ENCODE measurements around the gene C1QTNF2. TPM values are rescaled to one million over a fixed set of nuclear protein-coding genes. Genes with fewer than 3 reads are reported as not detected.

The C1QTNF2 gene
- total and polyA plus RNA-seq, 10 of the 15 experiments (the other 5 are each of a cell fraction or from before 2014, with no cell fraction given), result not detected

DNA sequence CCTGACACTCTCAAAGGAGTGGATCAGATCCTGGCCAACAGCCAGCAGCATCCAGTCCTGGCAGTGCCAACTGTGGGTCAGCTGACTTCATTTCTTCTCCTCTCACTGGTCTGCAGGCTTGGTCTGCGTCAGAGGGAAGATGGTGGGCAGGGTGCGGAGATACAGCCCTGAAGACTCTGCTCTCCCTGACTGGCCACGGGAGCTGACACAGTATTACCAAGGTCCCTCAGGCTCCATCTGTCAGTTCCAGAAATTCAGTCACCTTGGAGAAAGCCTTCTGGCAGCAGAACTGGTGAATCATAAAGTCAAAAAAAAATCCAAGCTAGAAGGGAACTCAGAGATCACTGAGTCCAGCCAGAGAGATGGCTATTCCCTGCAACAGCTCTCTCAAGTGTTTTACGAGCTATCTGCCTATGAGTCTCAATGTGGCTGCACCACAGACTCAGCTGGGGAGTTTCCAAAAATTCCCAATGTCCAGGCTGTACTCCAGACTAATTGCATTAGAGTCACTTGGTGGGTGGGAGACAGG is 27.9 kb downstream of the C1QTNF2 start:
- no peak overlapping the region for H2AFZ ChIP-seq (ENCODE audit: control insufficient read depth, low read depth, low read length)
- no peak overlapping the region for H3K4me3 ChIP-seq
- ChIA-PET SMC1A (ENCODE audit: uncharacterized antibody, unreplicated experiment) (interaction anchor here (0.9 to 13.7 kb wide), 8 partner anchors 17 to 319 kb away, joined by 3 to 149 read pairs (median 4); partner anchors contain the start of gene FABP6), RAD21 (ENCODE audit: unreplicated experiment) (interaction anchor here (0.8 to 6.4 kb wide), 5 partner anchors 99 to 319 kb away, joined by 3 to 81 read pairs (median 37); no protein-coding TSS in a partner anchor), POLR2A (interaction anchor here (0.7 to 1.1 kb wide), 2 partner anchors 142 to 223 kb away, joined by 3 to 8 read pairs; partner anchors contain the start of gene PWWP2A), CTCF (interaction anchor here (0.7 to 10.5 kb wide), 9 partner anchors 23 to 319 kb away, joined by 3 to 162 read pairs (median 4); no protein-coding TSS in a partner anchor)
- BruUV-seq (replicated peaks), result no TSS peak
- no peaks in the 10 kb centered on the region for H3K4me1 ChIP-seq (ENCODE audit: control insufficient read depth, insufficient read depth, low read length)
- no peak for DNase-seq (ENCODE audit: low read depth, low spot score)
- H3K9me3 ChIP-seq (replicated peaks; ENCODE audit: control insufficient read depth, insufficient read depth, low read length), result no peaks in the 10 kb centered on the region
- no peaks in the 10 kb centered on the region for H3K36me3 ChIP-seq (ENCODE audit: control insufficient read depth in 2 of 2, insufficient read depth in 2 of 2, low read length in 1 of 2)
- WGBS (ENCODE audit: insufficient coverage, insufficient replicate concordance, low lambda C conversion rate, missing lambda C conversion rate), result 79% methylated on average over 4 of the region's 4 CpGs
- no peak for TF ChIP-seq SP1 (IDR thresholded peaks at IDR 0.05; ENCODE audit: low read depth, low read length)
- TF ChIP-seq SIX5 (IDR thresholded peaks at IDR 0.05; ENCODE audit: low read depth, low read length, severe bottlenecking), result no peak
- TF ChIP-seq MXI1 (IDR thresholded peaks at IDR 0.05; ENCODE audit: low read depth, low read length), result no peak
- no peak for TF ChIP-seq CREM (IDR thresholded peaks at IDR 0.05; ENCODE audit: low read depth)
- no peak for TF ChIP-seq MTA2 (IDR thresholded peaks at IDR 0.05; ENCODE audit: low read depth)
- TF ChIP-seq PAX5 (IDR thresholded peaks at IDR 0.05; ENCODE audit: borderline replicate concordance, low read depth, low read length), result no peak
- no peak for TF ChIP-seq SREBF2 (IDR thresholded peaks at IDR 0.05; ENCODE audit: low read length)
- TF ChIP-seq CHD4 (IDR thresholded peaks at IDR 0.05), result no peak
- no peak for TF ChIP-seq CHD1 (IDR thresholded peaks at IDR 0.05; ENCODE audit: low read depth, low read length)
- TF ChIP-seq, protein P1, sequence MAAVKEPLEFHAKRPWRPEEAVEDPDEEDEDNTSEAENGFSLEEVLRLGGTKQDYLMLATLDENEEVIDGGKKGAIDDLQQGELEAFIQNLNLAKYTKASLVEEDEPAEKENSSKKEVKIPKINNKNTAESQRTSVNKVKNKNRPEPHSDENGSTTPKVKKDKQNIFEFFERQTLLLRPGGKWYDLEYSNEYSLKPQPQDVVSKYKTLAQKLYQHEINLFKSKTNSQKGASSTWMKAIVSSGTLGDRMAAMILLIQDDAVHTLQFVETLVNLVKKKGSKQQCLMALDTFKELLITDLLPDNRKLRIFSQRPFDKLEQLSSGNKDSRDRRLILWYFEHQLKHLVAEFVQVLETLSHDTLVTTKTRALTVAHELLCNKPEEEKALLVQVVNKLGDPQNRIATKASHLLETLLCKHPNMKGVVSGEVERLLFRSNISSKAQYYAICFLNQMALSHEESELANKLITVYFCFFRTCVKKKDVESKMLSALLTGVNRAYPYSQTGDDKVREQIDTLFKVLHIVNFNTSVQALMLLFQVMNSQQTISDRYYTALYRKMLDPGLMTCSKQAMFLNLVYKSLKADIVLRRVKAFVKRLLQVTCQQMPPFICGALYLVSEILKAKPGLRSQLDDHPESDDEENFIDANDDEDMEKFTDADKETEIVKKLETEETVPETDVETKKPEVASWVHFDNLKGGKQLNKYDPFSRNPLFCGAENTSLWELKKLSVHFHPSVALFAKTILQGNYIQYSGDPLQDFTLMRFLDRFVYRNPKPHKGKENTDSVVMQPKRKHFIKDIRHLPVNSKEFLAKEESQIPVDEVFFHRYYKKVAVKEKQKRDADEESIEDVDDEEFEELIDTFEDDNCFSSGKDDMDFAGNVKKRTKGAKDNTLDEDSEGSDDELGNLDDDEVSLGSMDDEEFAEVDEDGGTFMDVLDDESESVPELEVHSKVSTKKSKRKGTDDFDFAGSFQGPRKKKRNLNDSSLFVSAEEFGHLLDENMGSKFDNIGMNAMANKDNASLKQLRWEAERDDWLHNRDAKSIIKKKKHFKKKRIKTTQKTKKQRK (IDR thresholded peaks at IDR 0.05; ENCODE audit: low read depth, low read length), result no peak
- no peak for TF ChIP-seq BHLHE40 (IDR thresholded peaks at IDR 0.05; ENCODE audit: borderline replicate concordance in 1 of 2, low read depth in 2 of 2, low read length in 1 of 2)
- no peak overlapping the region for H3K9ac ChIP-seq (ENCODE audit: control insufficient read depth, insufficient read depth, low read length)
- no peak for ATAC-seq
- intact Hi-C loops (cut with micrococcal nuclease; ENCODE audit: unreplicated experiment), result no loop called here
- no peaks in the 10 kb centered on the region for H3K79me2 ChIP-seq (ENCODE audit: control insufficient read depth, insufficient read depth, low read length)
- no peaks in the 10 kb centered on the region for H3K27me3 ChIP-seq (replicated peaks in 1 of 2; ENCODE audit: control insufficient read depth in 2 of 2, insufficient read depth in 2 of 2, low read length in 1 of 2)
- no peak overlapping the region for H3K4me2 ChIP-seq (ENCODE audit: control insufficient read depth, insufficient read depth)
- H3K27ac ChIP-seq (ENCODE audit: control insufficient read depth, insufficient read depth), result no peak overlapping the region
- no peaks in the 10 kb centered on the region for H4K20me1 ChIP-seq (ENCODE audit: control insufficient read depth, insufficient read depth)
- no peak for FAIRE-seq
- in situ Hi-C loops (cut with MboI), result loop anchor here (10.0 kb wide), 1 partner anchor 268 kb away; no protein-coding TSS in a partner anchor

Data from GM12878 (cell line).